Measurements from ENCODE around the gene HAUS3. TPM values are rescaled to one million over a fixed set of nuclear protein-coding genes. Genes with fewer than 3 reads are reported as not detected.

Gene HAUS3
- total RNA-seq, 1 donor from 2014 or later = 13.0 TPM

GRCh38 chr4:2249526-2250356 lies 7.8 kb upstream of the HAUS3 start:
- Histone ChIP-seq H3K27me3 (no peaks in the 10 kb centered on the region), H3K4me1 (peaks cover 9% of the 10 kb centered on the region), H3K9me3 (no peaks in the 10 kb centered on the region), H3K36me3 (peaks cover 68% of the 10 kb centered on the region), H3K27ac (no peak overlapping the region), H3K4me3 (no peak overlapping the region)
- DNase-seq (peak; percentile 55), ATAC-seq (no peak)
- intact Hi-C loops (cut with DNase I) = no loop called here
- no peak for TF ChIP-seq CTCF (IDR thresholded peaks at IDR 0.05)

GRCh38 chr4:2248821-2249261 lies 6.9 kb upstream of the HAUS3 start:
- Histone ChIP-seq H3K4me1 (peaks cover 18% of the 10 kb centered on the region), H3K9me3 (no peaks in the 10 kb centered on the region), H3K27me3 (no peaks in the 10 kb centered on the region), H3K4me3 (no peak overlapping the region), H3K27ac (no peak overlapping the region), H3K36me3 (peaks cover 59% of the 10 kb centered on the region)
- intact Hi-C loops (cut with DNase I) = no loop called here
- no peak for TF ChIP-seq CTCF (IDR thresholded peaks at IDR 0.05)
- ATAC-seq (no peak), DNase-seq (no peak)

GRCh38 chr4:2248044-2248780 lies 6.3 kb upstream of the HAUS3 start:
- TF ChIP-seq CTCF (IDR thresholded peaks at IDR 0.05) = no peak
- Histone ChIP-seq H3K9me3 (no peaks in the 10 kb centered on the region), H3K4me1 (peaks cover 21% of the 10 kb centered on the region), H3K27me3 (no peaks in the 10 kb centered on the region), H3K36me3 (peaks cover 52% of the 10 kb centered on the region), H3K4me3 (no peak overlapping the region), H3K27ac (no peak overlapping the region)
- intact Hi-C loops (cut with DNase I) = no loop called here
- DNase-seq (no peak), ATAC-seq (no peak)

- no peak for TF ChIP-seq CTCF (IDR thresholded peaks at IDR 0.05)
- Histone ChIP-seq H3K36me3 (peaks cover 44% of the 10 kb centered on the region), H3K4me3 (no peak overlapping the region), H3K4me1 (peaks cover 21% of the 10 kb centered on the region), H3K27ac (no peak overlapping the region), H3K27me3 (no peaks in the 10 kb centered on the region), H3K9me3 (no peaks in the 10 kb centered on the region)
- intact Hi-C loops (cut with DNase I) = no loop called here
- no peak for ATAC-seq
- DNase-seq = no peak
Observed at GRCh38 chr4:2247128-2248043, 5.5 kb upstream of the HAUS3 start.

- H3K9me3 ChIP-seq = no peaks in the 10 kb centered on the region
- intact Hi-C loops (cut with DNase I) = no loop called here
- peaks cover 38% of the 10 kb centered on the region for H3K36me3 ChIP-seq
- H3K4me1 ChIP-seq = peaks cover 21% of the 10 kb centered on the region
- no peak for TF ChIP-seq CTCF (IDR thresholded peaks at IDR 0.05)
- no peak for ATAC-seq
- DNase-seq = no peak
- peak overlapping the region; percentile 60 for H3K27ac ChIP-seq
- no peak overlapping the region for H3K4me3 ChIP-seq
- no peaks in the 10 kb centered on the region for H3K27me3 ChIP-seq
Observed at GRCh38 chr4:2246384-2247127, 4.6 kb upstream of the HAUS3 start.

Measured in upper lobe of right lung (tissue), 1 donor.